GM21786 (cell line): ENCODE results near the gene AP3S2.
A peak's percentile ranks its signal among the peaks of the same experiment; 100 is the strongest.
"Not testable (repeated sequence)": the region's sequence is repeated elsewhere in the genome, so short reads cannot be mapped to it uniquely, and the experiment has no call there.

Experiments used
- ATAC-seq: cut with Tn5 transposase; IDR thresholded peaks from one replicate; pipeline ENCODE4 v1.9.1; 2021; ENCODE audit not compliant: unreplicated experiment

AP3S2 gene

GRCh38 chr15:89783111-89783860 is 110.5 kb downstream of the AP3S2 start:
- no peak for ATAC-seq

- not testable (repeated sequence) for ATAC-seq
These were observed 111.2 kb downstream of the AP3S2 start for GRCh38 chr15:89782619-89782950.

GRCh38 chr15:89781891-89782618 is 111.7 kb downstream of the AP3S2 start:
- peak; percentile 46 for ATAC-seq

GRCh38 chr15:89781055-89781454 is 112.7 kb downstream of the AP3S2 start:
- ATAC-seq, result no peak

GRCh38 chr15:89780601-89781000 is 113.2 kb downstream of the AP3S2 start:
- no peak for ATAC-seq
